ENCODE data around the gene ITGAD.

Gene ITGAD

GRCh38 chr16:31423241-31423640 is 30.1 kb downstream of the ITGAD start:
- Histone ChIP-seq H4K12ac (ENCODE audit: low read depth, low read length) (no peak overlapping the region), H3K79me1 (ENCODE audit: low read length) (no peaks in the 10 kb centered on the region), H2AFZ (ENCODE audit: insufficient read depth, low read length, poor library complexity) (no peak overlapping the region), H3K79me2 (ENCODE audit: control insufficient read depth, insufficient read depth, low read length, poor library complexity) (no peaks in the 10 kb centered on the region), H2BK12ac (ENCODE audit: low read length) (no peak overlapping the region), H2BK5ac (ENCODE audit: low read depth, low read length, poor library complexity) (no peak overlapping the region), H3K23ac (ENCODE audit: low read length) (no peak overlapping the region), H3K4ac (ENCODE audit: low read depth, low read length) (no peak overlapping the region), H3K9ac (ENCODE audit: low read length) (no peak overlapping the region), H3K36me3 (ENCODE audit: control insufficient read depth in 1 of 2, insufficient read depth in 2 of 2, low read length in 2 of 2) (no peaks in the 10 kb centered on the region), H3K27ac (ENCODE audit: low read depth, low read length) (no peak overlapping the region), H3K4me3 (ENCODE audit: low read depth, low read length) (no peak overlapping the region), H3K27me3 (ENCODE audit: insufficient read depth, low read length) (no peaks in the 10 kb centered on the region), H3K9me3 (ENCODE audit: insufficient read depth, low read depth, low read length) (peaks cover 6% of the 10 kb centered on the region), H2BK120ac (ENCODE audit: insufficient read depth, low read length, poor library complexity) (no peak overlapping the region), H3K4me1 (ENCODE audit: control insufficient read depth in 1 of 2, insufficient read depth in 2 of 2, low read length in 2 of 2) (no peaks in the 10 kb centered on the region), H3K14ac (ENCODE audit: low read length) (no peak overlapping the region), H4K8ac (ENCODE audit: low read depth, low read length) (no peak overlapping the region), H2AK5ac (ENCODE audit: low read length) (no peak overlapping the region), H4K91ac (ENCODE audit: low read depth, low read length) (no peak overlapping the region), H3K4me2 (ENCODE audit: low read length) (no peak overlapping the region), H3K18ac (ENCODE audit: low read length) (no peak overlapping the region)
- no peak for DNase-seq
- WGBS (ENCODE audit: extremely low coverage, insufficient coverage, insufficient read length), result no CpG with 5 or more reads among the region's 3 CpGs

- no CpG with 5 or more reads among the region's 12 CpGs for WGBS (ENCODE audit: extremely low coverage, insufficient coverage, insufficient read length)
- Histone ChIP-seq H3K9ac (ENCODE audit: low read length) (no peak overlapping the region), H3K18ac (ENCODE audit: low read length) (no peak overlapping the region), H3K14ac (ENCODE audit: low read length) (no peak overlapping the region), H3K4me2 (ENCODE audit: low read length) (no peak overlapping the region), H2BK12ac (ENCODE audit: low read length) (no peak overlapping the region), H2BK5ac (ENCODE audit: low read depth, low read length, poor library complexity) (no peak overlapping the region), H2AFZ (ENCODE audit: insufficient read depth, low read length, poor library complexity) (no peak overlapping the region), H3K79me1 (ENCODE audit: low read length) (no peaks in the 10 kb centered on the region), H4K12ac (ENCODE audit: low read depth, low read length) (no peak overlapping the region), H3K9me3 (ENCODE audit: insufficient read depth, low read depth, low read length) (peaks cover 6% of the 10 kb centered on the region), H3K27ac (ENCODE audit: low read depth, low read length) (no peak overlapping the region), H3K79me2 (ENCODE audit: control insufficient read depth, insufficient read depth, low read length, poor library complexity) (no peaks in the 10 kb centered on the region), H3K4ac (ENCODE audit: low read depth, low read length) (no peak overlapping the region), H4K91ac (ENCODE audit: low read depth, low read length) (no peak overlapping the region), H3K36me3 (ENCODE audit: control insufficient read depth in 1 of 2, insufficient read depth in 2 of 2, low read length in 2 of 2) (no peaks in the 10 kb centered on the region), H2AK5ac (ENCODE audit: low read length) (no peak overlapping the region), H4K8ac (ENCODE audit: low read depth, low read length) (no peak overlapping the region), H3K27me3 (ENCODE audit: insufficient read depth, low read length) (no peaks in the 10 kb centered on the region), H3K4me3 (ENCODE audit: low read depth, low read length) (no peak overlapping the region), H2BK120ac (ENCODE audit: insufficient read depth, low read length, poor library complexity) (no peak overlapping the region), H3K4me1 (ENCODE audit: control insufficient read depth in 1 of 2, insufficient read depth in 2 of 2, low read length in 2 of 2) (no peaks in the 10 kb centered on the region), H3K23ac (ENCODE audit: low read length) (no peak overlapping the region)
- DNase-seq, result no peak
Observed at GRCh38 chr16:31423801-31424200, 30.7 kb downstream of the ITGAD start.

GRCh38 chr16:31427441-31428278 is 34.5 kb downstream of the ITGAD start:
- Histone ChIP-seq H4K12ac (ENCODE audit: low read depth, low read length) (no peak overlapping the region), H2BK120ac (ENCODE audit: insufficient read depth, low read length, poor library complexity) (no peak overlapping the region), H2BK12ac (ENCODE audit: low read length) (no peak overlapping the region), H3K14ac (ENCODE audit: low read length) (no peak overlapping the region), H3K27me3 (ENCODE audit: insufficient read depth, low read length) (no peaks in the 10 kb centered on the region), H3K4me1 (ENCODE audit: control insufficient read depth in 1 of 2, insufficient read depth in 2 of 2, low read length in 2 of 2) (no peaks in the 10 kb centered on the region), H3K4ac (ENCODE audit: low read depth, low read length) (no peak overlapping the region), H3K9ac (ENCODE audit: low read length) (no peak overlapping the region), H3K23ac (ENCODE audit: low read length) (no peak overlapping the region), H4K91ac (ENCODE audit: low read depth, low read length) (no peak overlapping the region), H3K79me1 (ENCODE audit: low read length) (no peaks in the 10 kb centered on the region), H3K18ac (ENCODE audit: low read length) (no peak overlapping the region), H3K27ac (ENCODE audit: low read depth, low read length) (no peak overlapping the region), H2BK5ac (ENCODE audit: low read depth, low read length, poor library complexity) (no peak overlapping the region), H3K4me3 (ENCODE audit: low read depth, low read length) (no peak overlapping the region), H3K4me2 (ENCODE audit: low read length) (no peak overlapping the region), H3K9me3 (ENCODE audit: insufficient read depth, low read depth, low read length) (peaks cover 6% of the 10 kb centered on the region), H4K8ac (ENCODE audit: low read depth, low read length) (no peak overlapping the region), H3K79me2 (ENCODE audit: control insufficient read depth, insufficient read depth, low read length, poor library complexity) (no peaks in the 10 kb centered on the region), H3K36me3 (ENCODE audit: control insufficient read depth in 1 of 2, insufficient read depth in 2 of 2, low read length in 2 of 2) (no peaks in the 10 kb centered on the region), H2AFZ (ENCODE audit: insufficient read depth, low read length, poor library complexity) (no peak overlapping the region), H2AK5ac (ENCODE audit: low read length) (no peak overlapping the region)
- DNase-seq, result peak; percentile 39 to 72
- whole genome bisulfite sequencing (ENCODE audit: extremely low coverage, insufficient coverage, insufficient read length), result no CpG with 5 or more reads among the region's 83 CpGs

- Histone ChIP-seq H3K36me3 (ENCODE audit: control insufficient read depth in 1 of 2, insufficient read depth in 2 of 2, low read length in 2 of 2) (no peaks in the 10 kb centered on the region), H3K9ac (ENCODE audit: low read length) (no peak within 1 kb of the TSS), H3K27me3 (ENCODE audit: insufficient read depth, low read length) (no peaks in the 10 kb centered on the region), H2AFZ (ENCODE audit: insufficient read depth, low read length, poor library complexity) (no peak within 1 kb of the TSS), H3K4me1 (ENCODE audit: control insufficient read depth in 1 of 2, insufficient read depth in 2 of 2, low read length in 2 of 2) (no peaks in the 10 kb centered on the region), H2BK5ac (ENCODE audit: low read depth, low read length, poor library complexity) (no peak within 1 kb of the TSS), H3K79me1 (ENCODE audit: low read length) (no peaks in the 10 kb centered on the region), H3K4ac (ENCODE audit: low read depth, low read length) (no peak within 1 kb of the TSS), H4K91ac (ENCODE audit: low read depth, low read length) (no peak within 1 kb of the TSS), H3K9me3 (ENCODE audit: insufficient read depth, low read depth, low read length) (peaks cover 6% of the 10 kb centered on the region), H4K8ac (ENCODE audit: low read depth, low read length) (no peak within 1 kb of the TSS), H2BK120ac (ENCODE audit: insufficient read depth, low read length, poor library complexity) (no peak within 1 kb of the TSS), H3K23ac (ENCODE audit: low read length) (no peak within 1 kb of the TSS), H3K14ac (ENCODE audit: low read length) (no peak within 1 kb of the TSS), H2AK5ac (ENCODE audit: low read length) (no peak within 1 kb of the TSS), H3K4me3 (ENCODE audit: low read depth, low read length) (no peak within 1 kb of the TSS), H3K18ac (ENCODE audit: low read length) (no peak within 1 kb of the TSS), H2BK12ac (ENCODE audit: low read length) (no peak within 1 kb of the TSS), H3K4me2 (ENCODE audit: low read length) (no peak within 1 kb of the TSS), H3K27ac (ENCODE audit: low read depth, low read length) (no peak within 1 kb of the TSS), H3K79me2 (ENCODE audit: control insufficient read depth, insufficient read depth, low read length, poor library complexity) (no peaks in the 10 kb centered on the region), H4K12ac (ENCODE audit: low read depth, low read length) (no peak within 1 kb of the TSS)
- WGBS (ENCODE audit: extremely low coverage, insufficient coverage, insufficient read length), result no CpG with 5 or more reads among the region's 7 CpGs
- no peak for DNase-seq
Observed at GRCh38 chr16:31428279-31428597, 35.1 kb downstream of the ITGAD start, which contains the start of gene COX6A2. COX6A2 (minus strand) TSS chr16:31428360; CDS start chr16:31428325, 35 bp downstream.
